Stimulated activated CD8-positive, alpha-beta memory T cell treated with anti-CD3 and anti-CD28 coated beads, Interleukin-12 subunit alpha, Interleukin-12 subunit beta, amount 100 ng/mL, for 24 hours (primary cell): Measurements from ENCODE around the gene PRTFDC1.
"Not testable (repeated sequence)": the region's sequence is repeated elsewhere in the genome, so short reads cannot be mapped to it uniquely, and the experiment has no call there.

ENCODE experiments used
- DNase-seq: peaks from one replicate; pipeline ENCODE4 v3.0.0-alpha.2; 2020; ENCODE audit errors: extremely low read depth

PRTFDC1 gene

GRCh38 chr10:24844742-24845141 is 107.7 kb downstream of the PRTFDC1 start:
- no peak for DNase-seq

- DNase-seq: no peak
These were observed 109.2 kb downstream of the PRTFDC1 start for GRCh38 chr10:24843256-24843655.

- DNase-seq: no peak
These were observed 109.5 kb downstream of the PRTFDC1 start for GRCh38 chr10:24842856-24843255.

- no peak for DNase-seq
These were observed 110.9 kb downstream of the PRTFDC1 start for GRCh38 chr10:24841530-24841929.

- DNase-seq: no peak
These were observed 111.6 kb downstream of the PRTFDC1 start for GRCh38 chr10:24840784-24841183.

GRCh38 chr10:24837781-24838180 is 114.6 kb downstream of the PRTFDC1 start:
- DNase-seq: not testable (repeated sequence)

GRCh38 chr10:24834869-24835268 is 117.5 kb downstream of the PRTFDC1 start:
- no peak for DNase-seq

GRCh38 chr10:24826009-24826408 is 126.4 kb downstream of the PRTFDC1 start:
- no peak for DNase-seq

- DNase-seq: no peak
These were observed 126.9 kb downstream of the PRTFDC1 start for GRCh38 chr10:24825551-24825950.

- no peak for DNase-seq
These were observed 127.9 kb downstream of the PRTFDC1 start for GRCh38 chr10:24824536-24824935.

GRCh38 chr10:24824124-24824523 is 128.3 kb downstream of the PRTFDC1 start:
- no peak for DNase-seq

GRCh38 chr10:24822590-24822989 is 129.8 kb downstream of the PRTFDC1 start:
- no peak for DNase-seq

- no peak for DNase-seq
These were observed 130.4 kb downstream of the PRTFDC1 start for GRCh38 chr10:24821986-24822385.

- DNase-seq: no peak
These were observed 135.5 kb downstream of the PRTFDC1 start for GRCh38 chr10:24816868-24817396.

- DNase-seq: no peak
These were observed 137.7 kb downstream of the PRTFDC1 start for GRCh38 chr10:24814568-24815313.

GRCh38 chr10:24813856-24814255 is 138.6 kb downstream of the PRTFDC1 start:
- no peak for DNase-seq

- no peak for DNase-seq
These were observed 146.1 kb downstream of the PRTFDC1 start for GRCh38 chr10:24806262-24806661.

- no peak for DNase-seq
These were observed 147.4 kb downstream of the PRTFDC1 start for GRCh38 chr10:24804956-24805355.

GRCh38 chr10:24804392-24804791 is 148.0 kb downstream of the PRTFDC1 start:
- DNase-seq: no peak

GRCh38 chr10:24802378-24802777 is 150.0 kb downstream of the PRTFDC1 start:
- DNase-seq: no peak

- no peak for DNase-seq
These were observed 151.5 kb downstream of the PRTFDC1 start for GRCh38 chr10:24800861-24801260.
